Smooth muscle cell (in vitro differentiated cells): ENCODE measurements around the gene TELO2. TPM values are rescaled to one million over a fixed set of nuclear protein-coding genes. Genes with fewer than 3 reads are reported as not detected.

Experiments
- DNase-seq: peaks from one replicate; lab custom pipeline; 2025; ENCODE audit not compliant: unreplicated experiment; lab: John Stamatoyannopoulos, UW
- H2AFZ ChIP-seq: fragments of 200-600 bp; sonication (generic); 2 replicates; pipeline ENCODE4 v1.6.0; 2016; ENCODE audit warnings: antibody characterized with exemption, low read depth, mild to moderate bottlenecking
- H3F3A ChIP-seq: fragments of 200-600 bp; sonication (generic); 2 replicates; pipeline ENCODE4 v1.6.0; 2017; ENCODE audit warnings: antibody characterized with exemption, low read depth
- H3K27ac ChIP-seq: fragments of 200-600 bp; sonication (generic); 2 replicates; pipeline ENCODE4 v1.5.1; 2016; ENCODE audit warnings: low read depth, mild to moderate bottlenecking
- H3K27me3 ChIP-seq: fragments of 200-600 bp; sonication (generic); 2 replicates; pipeline ENCODE4 v1.6.1; 2016; ENCODE audit warnings: low read depth, mild to moderate bottlenecking
- H3K36me3 ChIP-seq: fragments of 200-600 bp; sonication (generic); 2 replicates; pipeline ENCODE4 v1.5.1; 2016; ENCODE audit warnings: low read depth
- H3K4me1 ChIP-seq: fragments of 200-600 bp; sonication (generic); 2 replicates; pipeline ENCODE4 v1.5.1; 2016; ENCODE audit warnings: low read depth
- H3K4me2 ChIP-seq: fragments of 200-600 bp; sonication (generic); 2 replicates; pipeline ENCODE4 v1.6.0; 2016; ENCODE audit warnings: mild to moderate bottlenecking
- H3K4me3 ChIP-seq: fragments of 200-600 bp; sonication (generic); 2 replicates; pipeline ENCODE4 v1.5.1; 2016; ENCODE audit warnings: mild to moderate bottlenecking
- H3K79me2 ChIP-seq: fragments of 200-600 bp; sonication (generic); 2 replicates; pipeline ENCODE4 v1.6.0; 2016; ENCODE audit warnings: low read depth, mild to moderate bottlenecking
- H3K9ac ChIP-seq: fragments of 200-600 bp; sonication (generic); 2 replicates; pipeline ENCODE4 v1.6.0; 2016; ENCODE audit warnings: low read depth
- H3K9me3 ChIP-seq: fragments of 200-600 bp; sonication (generic); replicated peaks from 2 replicates; pipeline ENCODE4 v1.5.1; 2016; ENCODE audit warnings: low read depth
- H4K20me1 ChIP-seq: fragments of 200-600 bp; sonication (generic); 2 replicates; pipeline ENCODE4 v1.6.0; 2016; ENCODE audit warnings: low read depth
- WGBS: methylation state at CpG from one replicate; pipeline ENCODE4 v1.1.7; 2016; ENCODE audit warnings: low lambda C conversion rate; 5-methylcytosine and 5-hydroxymethylcytosine counted together
- polyA plus RNA-seq: library from polyadenylated mRNA; unstranded; fragments of >200 nt; fragmentation: Nextera tagmentation; extraction: Ambion mirVana; gene quantifications from 2 replicates; pipeline ENCODE4 v1.2.1, GENCODE V29; 2016
- total RNA-seq: library from RNA; depleted of rRNA; stranded (reverse); fragments of >200 nt; gene quantifications from 2 replicates; pipeline ENCODE4 v1.2.3, GENCODE V29; 2014
- TF ChIP-seq, protein P1 (sequence below): fragments of 200-600 bp; sonication (generic); IDR thresholded peaks from 2 replicates; pipeline ENCODE4 v1.5.1; 2017; ENCODE audit warnings: borderline replicate concordance, mild to moderate bottlenecking, antibody characterized with exemption; ENCODE audit not compliant: insufficient read depth, poor library complexity, severe bottlenecking

Gene TELO2
- total and polyA plus RNA-seq, 2 experiments from 2014 or later, result 6.5 to 22.9 TPM

GRCh38 chr16:1525871-1526607 lies 32.9 kb downstream of the TELO2 start:
- Histone ChIP-seq H3F3A (no peaks in the 10 kb centered on the region), H3K4me3 (no peak overlapping the region), H3K9ac (no peak overlapping the region), H3K27me3 (no peaks in the 10 kb centered on the region), H3K27ac (no peak overlapping the region), H3K4me2 (no peak overlapping the region), H3K79me2 (no peaks in the 10 kb centered on the region), H3K9me3 (no peaks in the 10 kb centered on the region), H3K4me1 (no peaks in the 10 kb centered on the region), H3K36me3 (no peaks in the 10 kb centered on the region), H4K20me1 (no peaks in the 10 kb centered on the region), H2AFZ (no peak overlapping the region)
- TF ChIP-seq, protein P1, sequence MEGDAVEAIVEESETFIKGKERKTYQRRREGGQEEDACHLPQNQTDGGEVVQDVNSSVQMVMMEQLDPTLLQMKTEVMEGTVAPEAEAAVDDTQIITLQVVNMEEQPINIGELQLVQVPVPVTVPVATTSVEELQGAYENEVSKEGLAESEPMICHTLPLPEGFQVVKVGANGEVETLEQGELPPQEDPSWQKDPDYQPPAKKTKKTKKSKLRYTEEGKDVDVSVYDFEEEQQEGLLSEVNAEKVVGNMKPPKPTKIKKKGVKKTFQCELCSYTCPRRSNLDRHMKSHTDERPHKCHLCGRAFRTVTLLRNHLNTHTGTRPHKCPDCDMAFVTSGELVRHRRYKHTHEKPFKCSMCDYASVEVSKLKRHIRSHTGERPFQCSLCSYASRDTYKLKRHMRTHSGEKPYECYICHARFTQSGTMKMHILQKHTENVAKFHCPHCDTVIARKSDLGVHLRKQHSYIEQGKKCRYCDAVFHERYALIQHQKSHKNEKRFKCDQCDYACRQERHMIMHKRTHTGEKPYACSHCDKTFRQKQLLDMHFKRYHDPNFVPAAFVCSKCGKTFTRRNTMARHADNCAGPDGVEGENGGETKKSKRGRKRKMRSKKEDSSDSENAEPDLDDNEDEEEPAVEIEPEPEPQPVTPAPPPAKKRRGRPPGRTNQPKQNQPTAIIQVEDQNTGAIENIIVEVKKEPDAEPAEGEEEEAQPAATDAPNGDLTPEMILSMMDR, result no peak
- 94% methylated on average over 41 of the region's 44 CpGs for WGBS
- no peak for DNase-seq

GRCh38 chr16:1526608-1527555 lies 33.7 kb downstream of the TELO2 start:
- H3F3A ChIP-seq, result peaks cover 4% of the 10 kb centered on the region
- H3K4me1 ChIP-seq, result no peaks in the 10 kb centered on the region
- no peaks in the 10 kb centered on the region for H3K36me3 ChIP-seq
- no peak overlapping the region for H3K4me3 ChIP-seq
- no peaks in the 10 kb centered on the region for H4K20me1 ChIP-seq
- WGBS, result 93% methylated on average over 34 of the region's 38 CpGs
- H3K4me2 ChIP-seq, result no peak overlapping the region
- H2AFZ ChIP-seq, result no peak overlapping the region
- H3K27me3 ChIP-seq, result no peaks in the 10 kb centered on the region
- no peaks in the 10 kb centered on the region for H3K79me2 ChIP-seq
- no peaks in the 10 kb centered on the region for H3K9me3 ChIP-seq
- DNase-seq, result no peak
- H3K27ac ChIP-seq, result no peak overlapping the region
- TF ChIP-seq, protein P1, result no peak
- no peak overlapping the region for H3K9ac ChIP-seq

DNA sequence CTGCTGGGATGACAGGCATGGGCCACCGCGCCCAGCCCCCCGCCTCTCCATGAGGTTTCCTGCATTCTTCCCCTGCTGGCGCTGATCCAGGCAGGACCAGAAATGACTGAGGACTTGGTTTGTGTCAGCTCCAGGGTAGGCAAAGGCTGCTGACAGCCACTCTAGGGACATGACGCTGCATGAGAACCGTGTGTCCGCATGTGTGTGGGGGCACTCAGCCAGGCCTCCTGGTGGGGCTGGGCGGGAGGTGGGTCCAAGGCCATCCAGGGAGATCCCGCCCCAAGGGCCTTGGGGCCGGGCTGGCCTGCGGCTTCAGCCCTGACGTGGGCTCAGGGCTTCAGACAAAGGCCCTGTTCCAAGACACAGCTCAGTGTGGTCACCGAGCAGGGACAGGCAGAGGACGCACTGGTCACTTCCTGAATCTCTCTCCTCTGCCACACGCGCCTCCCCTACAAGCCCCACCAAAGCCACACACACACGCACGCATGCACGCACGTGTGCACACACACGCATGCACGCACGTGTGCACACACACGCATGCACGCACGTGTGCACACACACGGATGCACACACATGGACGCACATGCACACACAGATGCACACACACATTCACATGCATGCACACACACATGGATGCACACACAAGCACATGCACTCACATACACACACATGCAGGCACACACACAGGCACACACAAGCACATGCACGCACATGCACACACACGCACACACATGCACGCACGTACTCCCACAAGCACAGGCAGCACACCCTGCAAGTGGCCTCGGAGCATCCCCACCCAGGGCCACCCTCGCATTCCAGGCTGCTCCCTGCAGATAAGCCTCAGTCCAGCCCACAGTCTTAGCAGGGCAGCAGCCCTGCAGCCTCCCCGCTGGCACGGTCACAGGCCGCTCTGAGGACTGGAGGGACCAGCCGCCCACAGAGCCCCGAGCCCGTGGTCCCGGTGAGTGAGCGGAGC lies 35.0 kb downstream of the TELO2 start:
- no peaks in the 10 kb centered on the region for H3K27me3 ChIP-seq
- H4K20me1 ChIP-seq, result no peaks in the 10 kb centered on the region
- H3K4me2 ChIP-seq, result no peak overlapping the region
- no peaks in the 10 kb centered on the region for H3K9me3 ChIP-seq
- no peaks in the 10 kb centered on the region for H3K36me3 ChIP-seq
- H3K9ac ChIP-seq, result no peak overlapping the region
- peaks cover 4% of the 10 kb centered on the region for H3F3A ChIP-seq
- H3K4me1 ChIP-seq, result no peaks in the 10 kb centered on the region
- no peak overlapping the region for H3K4me3 ChIP-seq
- TF ChIP-seq, protein P1, result no peak
- H2AFZ ChIP-seq, result no peak overlapping the region
- no peak overlapping the region for H3K27ac ChIP-seq
- no peaks in the 10 kb centered on the region for H3K79me2 ChIP-seq
- WGBS, result 73% methylated on average over 40 of the region's 42 CpGs
- DNase-seq, result no peak
